Measurements from ENCODE around the gene LAMP5.

LAMP5 gene

GRCh38 chr20:9518576-9519175, 4.3 kb downstream of the LAMP5 start:
- H3K27me3 ChIP-seq (ENCODE audit: insufficient read depth, poor library complexity, severe bottlenecking): peaks cover 53% of the 10 kb centered on the region
- no peak overlapping the region for H3K27ac ChIP-seq (ENCODE audit: poor library complexity, severe bottlenecking)
- H3K4me3 ChIP-seq (ENCODE audit: severe bottlenecking): no peak overlapping the region
- no peaks in the 10 kb centered on the region for H3K36me3 ChIP-seq (ENCODE audit: low read depth)
- no peaks in the 10 kb centered on the region for H3K9me3 ChIP-seq (ENCODE audit: severe bottlenecking)
- TF ChIP-seq, protein P1, sequence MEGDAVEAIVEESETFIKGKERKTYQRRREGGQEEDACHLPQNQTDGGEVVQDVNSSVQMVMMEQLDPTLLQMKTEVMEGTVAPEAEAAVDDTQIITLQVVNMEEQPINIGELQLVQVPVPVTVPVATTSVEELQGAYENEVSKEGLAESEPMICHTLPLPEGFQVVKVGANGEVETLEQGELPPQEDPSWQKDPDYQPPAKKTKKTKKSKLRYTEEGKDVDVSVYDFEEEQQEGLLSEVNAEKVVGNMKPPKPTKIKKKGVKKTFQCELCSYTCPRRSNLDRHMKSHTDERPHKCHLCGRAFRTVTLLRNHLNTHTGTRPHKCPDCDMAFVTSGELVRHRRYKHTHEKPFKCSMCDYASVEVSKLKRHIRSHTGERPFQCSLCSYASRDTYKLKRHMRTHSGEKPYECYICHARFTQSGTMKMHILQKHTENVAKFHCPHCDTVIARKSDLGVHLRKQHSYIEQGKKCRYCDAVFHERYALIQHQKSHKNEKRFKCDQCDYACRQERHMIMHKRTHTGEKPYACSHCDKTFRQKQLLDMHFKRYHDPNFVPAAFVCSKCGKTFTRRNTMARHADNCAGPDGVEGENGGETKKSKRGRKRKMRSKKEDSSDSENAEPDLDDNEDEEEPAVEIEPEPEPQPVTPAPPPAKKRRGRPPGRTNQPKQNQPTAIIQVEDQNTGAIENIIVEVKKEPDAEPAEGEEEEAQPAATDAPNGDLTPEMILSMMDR (IDR thresholded peaks at IDR 0.05; ENCODE audit: poor library complexity, severe bottlenecking): no peak
- H3K4me1 ChIP-seq (ENCODE audit: insufficient read depth, poor library complexity, severe bottlenecking): no peaks in the 10 kb centered on the region
- DNase-seq (ENCODE audit: low spot score): no peak
- no peak for ATAC-seq (ENCODE audit: low read depth)

GRCh38 chr20:9520086-9520485, 5.7 kb downstream of the LAMP5 start:
- Histone ChIP-seq H3K4me3 (ENCODE audit: severe bottlenecking) (no peak overlapping the region), H3K4me1 (ENCODE audit: insufficient read depth, poor library complexity, severe bottlenecking) (no peaks in the 10 kb centered on the region), H3K36me3 (ENCODE audit: low read depth) (no peaks in the 10 kb centered on the region), H3K9me3 (ENCODE audit: severe bottlenecking) (no peaks in the 10 kb centered on the region), H3K27ac (ENCODE audit: poor library complexity, severe bottlenecking) (no peak overlapping the region), H3K27me3 (ENCODE audit: insufficient read depth, poor library complexity, severe bottlenecking) (peaks cover 39% of the 10 kb centered on the region)
- no peak for DNase-seq (ENCODE audit: low spot score)
- ATAC-seq (ENCODE audit: low read depth): no peak
- TF ChIP-seq, protein P1 (IDR thresholded peaks at IDR 0.05; ENCODE audit: poor library complexity, severe bottlenecking): no peak

DNA sequence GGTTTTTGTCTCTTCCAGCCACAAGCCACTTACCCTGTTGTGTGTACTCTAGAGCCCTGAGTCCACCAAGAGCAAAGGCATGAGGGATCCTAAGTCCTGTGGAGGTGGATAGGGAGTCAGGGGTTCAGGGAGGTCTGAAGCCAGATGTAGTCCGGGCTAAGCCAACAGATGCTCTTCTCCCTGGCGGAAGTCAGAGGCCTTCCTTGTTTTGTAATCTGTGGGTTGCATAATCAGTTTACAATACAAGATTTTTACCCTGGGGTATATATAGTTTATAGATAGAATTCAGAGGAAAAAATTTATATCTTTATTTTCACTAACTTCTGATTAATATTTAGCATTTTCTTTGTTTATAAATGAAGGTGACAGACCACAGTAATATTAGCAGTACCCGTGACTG, 9.2 kb downstream of the LAMP5 start:
- TF ChIP-seq, protein P1 (IDR thresholded peaks at IDR 0.05; ENCODE audit: poor library complexity, severe bottlenecking): no peak
- Histone ChIP-seq H3K4me3 (ENCODE audit: severe bottlenecking) (no peak overlapping the region), H3K9me3 (ENCODE audit: severe bottlenecking) (no peaks in the 10 kb centered on the region), H3K36me3 (ENCODE audit: low read depth) (no peaks in the 10 kb centered on the region), H3K27me3 (ENCODE audit: insufficient read depth, poor library complexity, severe bottlenecking) (peaks cover 5% of the 10 kb centered on the region), H3K27ac (ENCODE audit: poor library complexity, severe bottlenecking) (no peak overlapping the region), H3K4me1 (ENCODE audit: insufficient read depth, poor library complexity, severe bottlenecking) (no peaks in the 10 kb centered on the region)
- DNase-seq (ENCODE audit: low spot score): no peak
- ATAC-seq (ENCODE audit: low read depth): no peak

DNA sequence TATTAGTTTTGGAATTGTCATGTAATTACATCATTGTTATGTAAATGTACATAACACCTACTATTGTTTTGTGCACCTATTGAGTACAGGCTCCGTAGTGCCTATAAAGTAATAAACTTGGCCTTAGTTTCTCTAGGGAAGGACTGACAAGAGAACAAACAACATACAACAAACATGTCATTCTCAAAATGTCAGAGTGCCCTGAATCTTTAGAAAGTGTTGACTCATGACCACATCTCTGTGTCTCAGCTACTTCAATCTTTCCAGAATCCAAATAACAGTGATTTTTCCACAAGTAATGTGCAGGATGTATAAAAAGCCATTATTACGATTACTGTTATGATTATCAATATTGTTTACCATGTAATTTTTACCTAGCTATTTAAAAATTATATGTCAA, 17.2 kb downstream of the LAMP5 start:
- ATAC-seq (ENCODE audit: low read depth) (no peak), DNase-seq (ENCODE audit: low spot score) (no peak)
- Histone ChIP-seq H3K4me3 (ENCODE audit: severe bottlenecking) (no peak overlapping the region), H3K36me3 (ENCODE audit: low read depth) (no peaks in the 10 kb centered on the region), H3K4me1 (ENCODE audit: insufficient read depth, poor library complexity, severe bottlenecking) (peaks cover 9% of the 10 kb centered on the region), H3K27me3 (ENCODE audit: insufficient read depth, poor library complexity, severe bottlenecking) (no peaks in the 10 kb centered on the region), H3K9me3 (ENCODE audit: severe bottlenecking) (no peaks in the 10 kb centered on the region), H3K27ac (ENCODE audit: poor library complexity, severe bottlenecking) (no peak overlapping the region)
- TF ChIP-seq, protein P1 (IDR thresholded peaks at IDR 0.05; ENCODE audit: poor library complexity, severe bottlenecking): no peak

GRCh38 chr20:9532069-9532838, 17.9 kb downstream of the LAMP5 start:
- Histone ChIP-seq H3K27me3 (ENCODE audit: insufficient read depth, poor library complexity, severe bottlenecking) (no peaks in the 10 kb centered on the region), H3K36me3 (ENCODE audit: low read depth) (no peaks in the 10 kb centered on the region), H3K27ac (ENCODE audit: poor library complexity, severe bottlenecking) (no peak overlapping the region), H3K4me3 (ENCODE audit: severe bottlenecking) (no peak overlapping the region), H3K9me3 (ENCODE audit: severe bottlenecking) (no peaks in the 10 kb centered on the region), H3K4me1 (ENCODE audit: insufficient read depth, poor library complexity, severe bottlenecking) (peaks cover 9% of the 10 kb centered on the region)
- no peak for DNase-seq (ENCODE audit: low spot score)
- TF ChIP-seq, protein P1 (IDR thresholded peaks at IDR 0.05; ENCODE audit: poor library complexity, severe bottlenecking): no peak
- peak; percentile 62; the same call in 1 of the 3 replicates for ATAC-seq (ENCODE audit: low read depth)

Measured in RWPE2 (cell line).